LNCAP (cell line): ENCODE measurements around the gene SPAG6.

ENCODE experiments used
- CTCF ChIP-seq: fragments of 450-650 bp; IDR thresholded peaks from 2 replicates; pipeline ENCODE4 v1.5.1; 2017; ENCODE audit warnings: mild to moderate bottlenecking

The SPAG6 gene

GRCh38 chr10:22366435-22366703, 21.1 kb downstream of the SPAG6 start:
- no peak for TF ChIP-seq CTCF

GRCh38 chr10:22366771-22367170, 21.5 kb downstream of the SPAG6 start:
- TF ChIP-seq CTCF: no peak

- no peak for TF ChIP-seq CTCF
Measured at GRCh38 chr10:22367471-22367870, 22.2 kb downstream of the SPAG6 start.

GRCh38 chr10:22368402-22368801, 23.1 kb downstream of the SPAG6 start:
- TF ChIP-seq CTCF: no peak

- no peak for TF ChIP-seq CTCF
Measured at GRCh38 chr10:22368981-22369380, 23.7 kb downstream of the SPAG6 start.

GRCh38 chr10:22369434-22370072, 24.3 kb downstream of the SPAG6 start:
- no peak for TF ChIP-seq CTCF

GRCh38 chr10:22370320-22370719, 25.0 kb downstream of the SPAG6 start:
- no peak for TF ChIP-seq CTCF

GRCh38 chr10:22372298-22372697, 27.0 kb downstream of the SPAG6 start:
- TF ChIP-seq CTCF: no peak
